NCI-H1417 (cell line): ENCODE data around the gene RABEP2.
A peak's percentile ranks its signal among the peaks of the same experiment; 100 is the strongest.
"Not testable (repeated sequence)": the region's sequence is repeated elsewhere in the genome, so short reads cannot be mapped to it uniquely, and the experiment has no call there.

Experiments used
- DNase-seq, 3 experiments: peaks; one replicate each; lab custom pipeline; 2025; lab: John Stamatoyannopoulos, UW

RABEP2 gene

GRCh38 chr16:28879261-28879840 is 45.7 kb downstream of the RABEP2 start:
- no peak for DNase-seq

GRCh38 chr16:28878083-28878926 is 46.7 kb downstream of the RABEP2 start, which contains the start of gene ATP2A1:
Gene ATP2A1, plus strand, starts transcription at chr16:28878488. Its CDS starts 184 bp downstream, at chr16:28878672.
- no peak for DNase-seq

- DNase-seq = no peak
Observed at GRCh38 chr16:28877655-28878000, 47.4 kb downstream of the RABEP2 start.

DNA sequence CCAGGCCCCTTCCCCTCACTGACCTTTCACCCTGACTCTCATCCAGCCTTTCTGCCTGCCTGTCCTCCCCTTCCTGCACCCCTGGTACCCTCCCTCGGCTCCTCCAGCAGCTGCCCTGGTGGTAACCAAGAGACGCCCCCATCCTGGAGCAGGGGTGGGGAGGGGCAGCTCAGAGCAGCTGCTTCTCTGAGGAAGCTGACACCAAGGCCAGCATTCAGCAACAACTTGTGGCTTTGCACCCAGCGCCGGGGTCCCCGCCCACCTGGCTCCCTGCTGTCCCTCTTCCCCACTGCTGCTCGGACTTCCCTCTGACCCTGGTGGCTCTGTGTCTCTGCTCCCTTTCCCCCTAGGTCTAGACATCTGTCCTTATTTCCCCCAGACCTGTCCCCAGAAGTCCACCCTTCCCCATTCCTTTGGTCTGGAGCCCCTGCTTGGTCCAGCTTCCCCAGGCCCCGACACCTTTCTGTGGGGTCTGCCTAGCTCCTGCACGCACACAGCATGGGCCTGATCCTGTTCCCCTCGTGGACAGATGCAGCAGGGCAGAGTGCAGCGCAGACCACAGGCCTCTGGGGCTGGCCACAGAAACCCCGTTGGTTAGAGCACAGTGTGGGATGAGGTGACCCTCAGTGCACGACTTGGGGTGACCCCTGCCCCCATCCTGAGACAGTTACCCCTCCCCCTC is 47.9 kb downstream of the RABEP2 start:
- DNase-seq = no peak

DNA sequence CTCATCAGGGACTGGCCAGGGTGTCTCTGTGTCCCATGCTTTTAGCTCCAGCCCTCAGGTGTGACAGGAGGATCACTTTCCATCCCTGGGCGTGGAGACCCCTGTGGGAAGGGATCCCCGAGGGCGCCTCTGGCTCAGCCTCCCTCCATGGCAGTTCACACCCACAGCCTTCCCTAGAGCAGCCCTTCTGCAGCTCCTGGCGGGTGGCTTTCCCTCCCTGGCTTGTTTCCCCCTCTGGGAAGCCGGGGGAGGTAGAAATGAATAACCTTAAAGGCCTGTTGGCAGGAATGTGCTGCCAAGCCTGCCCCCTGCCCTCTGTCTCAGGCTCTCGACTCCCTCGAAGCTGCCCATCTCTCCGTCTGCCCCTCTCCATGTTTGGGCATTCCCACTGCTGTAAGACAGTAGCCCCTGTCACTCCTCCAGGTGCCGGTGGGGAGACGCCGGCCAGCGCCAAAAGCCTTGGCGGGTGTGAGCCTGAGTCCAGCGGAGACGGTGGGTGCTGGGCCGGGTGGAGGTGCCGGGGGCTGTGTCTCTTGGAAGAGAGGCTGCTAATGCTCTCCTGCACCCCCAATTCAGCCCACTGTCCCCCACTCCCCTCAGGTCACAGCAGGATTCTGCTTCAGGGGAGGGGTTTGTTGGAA is 48.9 kb downstream of the RABEP2 start:
- DNase-seq = no peak

DNA sequence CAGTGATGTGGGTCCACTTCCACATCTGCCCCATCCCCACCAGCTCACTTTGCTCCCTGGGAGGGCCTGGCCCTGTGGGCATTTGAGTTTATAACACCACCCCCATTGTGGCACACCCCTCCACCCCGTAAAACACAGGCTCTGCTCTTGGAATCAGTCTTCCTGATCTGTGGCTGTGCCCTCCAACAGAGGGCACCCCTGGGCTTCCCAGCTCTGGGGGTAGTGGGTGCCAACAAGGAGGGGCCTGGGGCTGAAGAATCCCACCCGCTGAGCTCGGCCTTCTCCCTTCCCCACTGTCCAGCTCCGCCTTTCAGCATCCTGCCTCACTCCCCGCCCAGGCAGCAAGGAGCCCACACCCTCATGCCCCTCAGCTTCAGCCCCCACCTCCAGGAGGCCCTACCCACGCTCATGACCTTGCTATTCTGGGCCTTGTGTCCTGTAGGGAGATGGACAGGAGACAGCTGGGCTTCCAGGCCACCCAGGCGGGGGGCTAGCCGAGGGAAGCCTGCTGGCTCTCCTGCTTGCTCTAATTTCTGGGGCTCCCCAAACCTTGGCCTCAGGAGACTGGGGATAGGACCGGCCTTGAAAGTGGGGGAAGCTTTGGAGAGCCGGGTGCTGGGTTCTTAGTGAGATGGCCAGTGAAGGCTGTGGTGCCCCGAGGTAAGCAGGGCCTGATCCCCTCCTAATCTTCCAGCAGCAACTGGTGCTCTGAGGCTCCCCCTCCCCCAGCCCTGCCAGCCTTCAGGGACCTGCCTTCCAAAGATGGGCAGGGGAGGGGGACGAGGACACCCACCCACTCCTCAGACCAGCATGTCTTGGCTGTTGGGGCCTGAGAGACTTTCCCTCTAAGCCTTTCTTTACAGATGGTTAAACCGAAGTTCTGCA is 49.7 kb downstream of the RABEP2 start:
- no peak for DNase-seq

GRCh38 chr16:28874406-28874805 is 50.6 kb downstream of the RABEP2 start:
- no peak for DNase-seq

GRCh38 chr16:28873543-28874201 is 51.4 kb downstream of the RABEP2 start:
- peak in 1 of 3 experiments; percentile 2 for DNase-seq

- no peak for DNase-seq
Observed at GRCh38 chr16:28872952-28873351, 52.1 kb downstream of the RABEP2 start.

DNA sequence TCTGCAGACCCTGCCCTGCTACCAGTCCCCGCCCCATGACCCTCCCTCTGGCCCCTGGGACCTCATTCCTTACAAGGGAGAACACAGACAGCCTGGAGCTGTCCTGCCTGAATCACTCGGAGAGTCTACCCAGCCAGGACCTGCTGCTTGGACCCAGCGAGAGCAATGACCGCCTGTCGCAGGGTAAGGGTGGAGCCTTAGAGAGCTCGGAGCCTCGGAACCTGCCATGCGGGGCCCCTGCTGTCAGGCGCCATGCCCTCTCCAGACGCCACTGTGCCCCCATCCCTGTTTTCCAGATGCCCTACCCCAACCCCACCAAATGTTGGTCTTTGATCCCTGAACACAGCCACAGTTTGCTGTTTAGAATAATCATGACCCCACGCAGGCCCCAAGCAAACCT is 55.8 kb downstream of the RABEP2 start:
- no peak for DNase-seq

DNA sequence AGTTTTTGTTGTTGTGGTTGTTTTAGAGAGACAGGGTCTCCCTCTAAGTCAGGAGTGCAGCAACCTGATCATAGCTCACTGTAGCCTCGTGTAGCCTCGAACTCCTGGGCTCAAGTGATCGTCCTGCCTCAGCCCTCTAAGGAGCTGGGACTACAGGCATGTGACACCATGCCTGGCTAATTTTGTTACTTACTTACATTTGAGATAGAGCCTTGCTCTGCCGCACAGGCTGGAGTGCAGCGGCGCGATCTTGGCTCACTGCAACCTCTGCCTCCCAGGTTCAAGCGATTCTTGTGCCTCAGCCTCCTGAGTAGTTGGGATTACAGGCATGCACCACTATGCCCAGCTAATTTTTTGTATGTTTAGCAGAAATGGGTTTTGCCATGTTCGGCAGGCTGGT is 57.4 kb downstream of the RABEP2 start:
- DNase-seq = not testable (repeated sequence)

DNA sequence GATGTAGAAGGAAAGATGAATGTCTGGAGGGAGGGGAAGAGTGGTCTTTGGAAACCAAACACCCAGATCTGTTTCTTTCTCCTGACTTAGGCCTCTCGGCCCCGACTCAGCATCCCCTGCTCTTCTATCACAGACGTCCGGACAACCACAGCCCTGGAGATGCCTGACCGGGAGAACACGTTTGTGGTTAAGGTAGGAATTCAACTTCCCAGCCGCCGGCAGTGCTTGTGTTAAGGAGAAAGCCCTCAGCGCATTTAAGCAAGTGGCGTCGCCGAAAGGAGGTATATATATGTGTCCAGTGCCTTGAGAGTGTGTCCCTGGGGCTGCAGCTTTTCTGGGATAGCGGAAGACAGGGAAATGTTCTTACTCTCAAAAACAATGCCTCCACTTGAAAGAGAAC is 57.8 kb downstream of the RABEP2 start:
- DNase-seq = no peak

- DNase-seq = no peak
Observed at GRCh38 chr16:28866454-28866804, 58.6 kb downstream of the RABEP2 start.

- DNase-seq = no peak
Observed at GRCh38 chr16:28865722-28866453, 59.1 kb downstream of the RABEP2 start.

- no peak for DNase-seq
Observed at GRCh38 chr16:28865001-28865688, 59.9 kb downstream of the RABEP2 start.

DNA sequence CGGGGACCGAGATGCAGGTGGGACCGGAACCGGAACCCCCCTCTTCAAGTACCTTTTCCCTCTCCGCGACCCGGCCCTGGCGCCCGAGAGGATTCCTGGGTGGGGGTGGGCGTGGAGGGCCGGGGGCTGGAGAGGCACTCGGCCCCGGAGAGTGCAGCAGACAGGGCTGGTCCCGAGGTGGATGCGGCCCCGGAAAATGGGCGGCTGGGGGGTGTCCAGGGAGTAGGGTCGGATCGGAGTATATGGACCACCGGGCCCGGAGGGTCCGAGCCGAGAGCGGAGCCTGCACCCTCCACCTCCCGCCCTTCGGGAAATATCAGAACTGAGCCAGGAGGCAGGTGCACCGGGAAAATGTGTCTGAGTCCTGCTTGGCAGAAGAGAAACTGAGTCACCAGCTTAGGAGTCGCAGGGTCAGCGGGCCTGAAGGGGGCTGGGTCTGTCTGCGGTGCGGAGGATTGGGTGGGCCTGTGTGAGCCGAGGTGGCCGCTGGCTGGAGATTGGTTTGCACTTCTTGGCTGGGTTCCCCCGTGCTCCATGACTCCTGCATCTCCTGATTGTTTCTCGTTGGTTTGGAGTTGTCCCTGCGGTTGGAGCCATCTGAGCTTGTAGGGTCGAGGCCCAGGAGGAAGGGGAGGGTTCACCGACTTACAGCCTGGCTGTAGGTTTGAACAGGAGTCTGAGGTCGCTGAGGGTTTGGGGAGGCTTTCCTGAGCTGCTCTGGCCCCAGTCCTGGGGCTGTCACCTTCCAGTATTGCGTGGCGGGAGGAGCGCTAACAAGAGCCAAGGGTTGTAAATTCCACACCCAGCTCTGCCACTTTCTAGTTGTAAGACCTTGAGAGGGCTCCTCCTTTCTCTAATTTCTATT is 60.9 kb downstream of the RABEP2 start:
- no peak for DNase-seq

- DNase-seq = no peak
Observed at GRCh38 chr16:28859326-28859725, 65.7 kb downstream of the RABEP2 start.

GRCh38 chr16:28858421-28858820 is 66.6 kb downstream of the RABEP2 start:
- DNase-seq = no peak
